Measurements from ENCODE around the gene ACD.

The ACD gene

DNA sequence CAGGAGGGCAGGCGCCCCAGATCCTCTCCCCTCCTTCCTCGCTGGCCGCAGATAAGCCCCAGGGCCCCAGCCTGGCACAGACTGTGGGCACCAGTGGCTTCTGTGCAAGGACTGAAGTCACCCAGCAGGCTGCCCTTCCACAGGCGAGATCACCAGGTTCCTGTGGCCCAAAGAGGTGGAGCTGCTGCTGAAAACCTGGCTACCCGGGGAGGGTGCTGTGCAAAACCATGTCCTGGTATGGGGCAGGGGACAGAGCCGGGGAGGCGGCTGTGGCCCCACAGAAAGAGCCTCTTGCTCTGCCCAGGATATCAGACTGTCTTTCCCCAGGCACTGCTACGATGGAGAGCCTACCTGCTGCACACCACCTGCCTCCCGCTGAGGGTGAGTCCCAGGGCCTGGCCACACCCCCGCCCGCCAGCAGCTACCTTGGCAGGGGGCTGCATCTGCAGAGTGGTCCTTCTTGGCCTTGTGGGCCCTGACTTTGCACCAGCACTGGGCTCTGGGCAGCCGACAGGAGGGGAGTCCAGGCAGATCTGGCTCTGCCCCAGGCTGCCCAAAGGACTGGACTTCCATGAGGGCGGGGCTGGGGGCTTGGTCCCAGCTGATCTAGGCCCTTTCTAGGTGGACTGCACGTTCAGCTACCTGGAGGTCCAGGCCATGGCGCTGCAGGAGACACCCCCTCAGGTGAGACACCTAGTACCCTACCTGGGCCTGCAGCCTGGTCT lies 14.5 kb downstream of the ACD start:
- no peak for DNase-seq

DNA sequence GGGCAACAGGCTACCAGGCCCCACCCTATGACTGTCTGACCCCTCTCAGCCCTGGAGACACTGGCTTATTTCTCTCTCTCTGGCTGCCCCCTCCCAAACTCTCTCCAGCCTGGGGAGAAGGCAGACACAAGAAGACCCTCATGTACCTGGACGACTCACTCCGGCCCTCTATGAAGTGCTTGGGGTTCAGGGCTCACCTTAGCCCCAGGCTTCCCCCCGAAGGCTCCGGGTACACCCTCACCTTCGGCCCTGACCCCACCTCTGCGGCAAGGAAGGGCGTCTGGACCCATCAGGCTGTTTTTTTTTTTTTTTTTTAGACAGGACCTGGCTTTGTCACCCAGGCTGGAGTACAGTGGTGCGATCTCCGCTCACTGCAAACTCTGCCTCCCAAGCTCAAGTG lies 16.0 kb downstream of the ACD start:
- DNase-seq = no peak

DNA sequence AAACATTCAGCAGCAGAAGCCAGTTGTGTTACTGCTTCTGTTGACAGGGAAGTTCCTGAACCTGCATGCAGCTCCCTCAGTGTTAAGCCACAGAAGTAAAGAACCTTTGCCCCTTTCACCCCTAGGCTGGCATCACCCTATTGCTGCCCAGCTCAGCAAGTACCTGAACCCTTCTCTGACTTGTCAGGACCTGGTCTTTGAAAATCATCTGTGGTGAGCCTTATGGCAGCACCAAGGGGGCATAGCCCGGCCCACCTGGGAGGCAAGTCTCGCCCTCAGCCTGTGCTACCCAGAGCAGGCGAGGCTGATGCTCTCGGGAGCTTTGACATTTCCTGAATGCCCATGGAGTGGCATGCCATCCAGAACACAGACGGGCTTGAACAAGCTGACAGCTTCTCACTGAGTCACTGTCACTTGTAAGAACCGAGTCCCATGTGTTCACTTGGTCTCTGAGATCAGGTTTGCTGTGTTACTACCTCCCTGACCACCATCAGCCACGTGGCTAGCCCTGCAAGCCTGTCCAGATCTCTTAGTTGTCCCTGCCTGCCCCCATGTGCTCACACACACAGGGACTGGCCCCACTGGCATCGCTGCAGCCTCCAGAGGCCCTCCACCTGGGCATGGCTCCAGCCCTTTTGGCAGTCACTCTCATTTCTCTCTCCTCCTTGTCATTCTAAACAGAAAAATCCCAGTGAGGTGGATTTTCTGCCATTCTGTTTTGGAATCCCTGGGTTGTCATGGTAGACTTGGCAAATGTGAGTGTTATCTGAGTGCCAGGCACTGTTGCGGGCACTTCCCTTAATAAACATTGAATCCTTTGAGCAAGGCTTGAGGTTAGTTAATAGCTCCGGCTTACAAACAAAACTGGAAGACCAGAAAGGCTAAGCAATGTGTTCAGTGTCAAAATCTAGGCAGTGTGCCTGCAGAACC lies 18.0 kb downstream of the ACD start:
- no peak for DNase-seq

DNA sequence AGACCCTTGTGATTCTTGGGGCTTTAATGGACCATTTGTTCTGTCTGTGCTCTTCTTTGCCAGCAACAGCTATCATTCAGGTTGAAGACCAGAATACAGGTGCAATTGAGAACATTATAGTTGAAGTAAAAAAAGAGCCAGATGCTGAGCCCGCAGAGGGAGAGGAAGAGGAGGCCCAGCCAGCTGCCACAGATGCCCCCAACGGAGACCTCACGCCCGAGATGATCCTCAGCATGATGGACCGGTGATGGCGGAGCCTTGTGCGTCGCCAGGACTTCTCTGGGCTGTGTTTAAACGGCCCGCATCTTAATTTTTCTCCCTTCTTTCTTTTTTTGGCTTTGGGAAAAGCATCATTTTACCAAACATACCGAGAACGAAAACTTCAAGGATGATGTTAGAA lies 22.4 kb downstream of the ACD start:
- DNase-seq = no peak

DNA sequence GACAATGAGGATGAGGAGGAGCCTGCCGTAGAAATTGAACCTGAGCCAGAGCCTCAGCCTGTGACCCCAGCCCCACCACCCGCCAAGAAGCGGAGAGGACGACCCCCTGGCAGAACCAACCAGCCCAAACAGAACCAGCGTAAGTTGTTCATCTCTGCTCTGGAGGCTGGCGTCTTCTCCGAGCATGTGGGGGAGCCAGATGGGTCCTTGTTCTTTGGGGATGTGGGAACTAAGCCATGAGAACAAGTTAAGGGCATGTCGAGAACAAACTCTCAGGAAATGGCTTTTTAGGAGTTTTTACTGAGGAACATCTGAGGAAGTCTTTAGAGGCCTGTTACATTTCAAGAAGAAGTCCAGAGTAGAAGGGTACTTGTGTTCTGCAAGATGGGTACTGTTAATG lies 23.3 kb downstream of the ACD start:
- no peak for DNase-seq

DNA sequence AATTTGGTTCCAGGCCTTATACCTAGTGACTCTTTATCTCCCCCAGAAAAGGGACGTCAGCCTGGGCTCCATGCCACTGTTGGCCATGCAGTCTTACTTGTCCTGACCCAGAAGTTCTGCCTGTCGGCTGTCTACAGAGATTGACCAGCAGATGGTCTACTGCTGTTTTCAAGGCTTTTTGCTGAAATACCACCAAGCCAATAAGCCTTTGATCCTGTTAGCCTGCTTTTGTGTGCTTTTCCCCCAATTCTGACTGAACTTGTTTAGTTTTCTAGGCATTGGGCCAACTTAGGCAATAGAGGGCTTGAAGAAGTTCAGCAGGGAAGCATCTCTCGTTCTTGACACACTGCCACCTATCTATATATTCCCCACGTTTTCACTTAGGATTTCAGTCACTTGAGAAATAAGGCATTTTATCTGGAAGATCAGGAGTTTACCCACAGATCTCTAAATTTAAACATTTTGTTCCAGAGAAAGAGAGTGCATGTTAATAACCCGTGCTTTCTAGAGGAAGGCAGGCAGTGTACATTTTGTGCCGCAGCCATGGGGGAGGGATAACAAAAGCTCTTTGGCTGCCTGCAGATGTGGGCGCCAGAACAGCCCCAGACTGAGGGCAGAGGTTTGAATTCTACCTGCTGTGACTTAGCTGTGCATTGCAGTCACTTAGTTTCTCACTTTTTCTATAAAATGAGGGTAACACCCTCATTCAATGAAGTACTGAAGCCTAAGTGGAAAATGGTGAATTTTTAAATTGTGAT lies 27.5 kb downstream of the ACD start:
- DNase-seq = no peak

DNA sequence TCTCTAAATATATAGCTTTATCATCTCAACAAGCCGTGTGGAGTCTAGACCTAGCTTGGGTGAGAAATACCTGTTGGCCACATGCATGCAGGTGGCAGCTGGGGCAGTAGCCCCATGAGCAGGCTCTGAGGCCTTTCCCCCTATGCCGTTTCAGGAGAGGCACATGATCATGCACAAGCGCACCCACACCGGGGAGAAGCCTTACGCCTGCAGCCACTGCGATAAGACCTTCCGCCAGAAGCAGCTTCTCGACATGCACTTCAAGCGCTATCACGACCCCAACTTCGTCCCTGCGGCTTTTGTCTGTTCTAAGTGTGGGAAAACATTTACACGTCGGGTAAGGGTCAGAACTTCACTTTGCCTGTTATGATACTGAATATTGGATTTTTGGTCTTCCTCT lies 31.8 kb downstream of the ACD start:
- DNase-seq = no peak

DNA sequence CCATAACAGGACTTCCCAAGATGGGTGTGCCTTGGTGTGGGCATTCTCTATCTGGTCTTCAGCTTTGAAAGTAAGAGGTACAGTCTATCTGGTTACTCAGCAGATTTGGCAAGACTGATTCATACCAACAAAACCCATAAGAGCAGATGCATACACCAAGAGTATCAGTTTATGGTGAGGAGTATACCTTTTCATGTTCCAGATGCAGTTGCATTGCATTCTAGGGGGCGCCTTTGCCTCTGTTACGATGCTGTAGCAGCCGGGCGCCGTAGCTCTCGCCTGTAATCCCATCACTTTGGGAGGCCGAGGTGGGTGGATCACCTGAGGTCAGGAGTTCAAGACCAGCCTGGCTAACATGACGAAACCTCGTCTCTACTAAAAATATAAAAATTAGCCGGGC lies 46.3 kb downstream of the ACD start:
- DNase-seq = no peak

DNA sequence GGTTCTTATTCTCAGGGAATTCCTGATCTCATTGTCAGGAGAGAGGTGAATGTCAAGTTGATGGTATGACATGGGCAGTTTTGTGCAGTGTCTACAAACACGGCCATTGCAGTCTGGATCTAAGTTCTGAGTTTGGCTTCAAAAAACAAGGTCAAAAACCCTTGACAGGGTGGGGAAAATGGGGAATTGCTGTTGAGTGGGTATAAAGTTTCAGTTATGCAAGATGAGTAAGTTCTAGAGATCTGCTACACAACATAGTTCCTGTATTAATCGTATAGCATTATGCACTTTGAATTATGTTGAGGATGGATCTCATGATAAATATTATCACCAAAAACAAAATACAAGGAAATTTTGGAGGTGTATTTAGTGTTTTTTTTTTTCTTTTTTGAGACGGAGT lies 51.7 kb downstream of the ACD start:
- DNase-seq = no peak
